Cardiac muscle cell (in vitro differentiated cells and primary cell): ENCODE results near the gene PLA2G4B. TPM values are rescaled to one million over a fixed set of nuclear protein-coding genes. Genes with fewer than 3 reads are reported as not detected.

Experiments
- DNase-seq, 2 donors: peaks; one replicate each; pipeline versions ENCODE4 v3.0.0 to v3.0.0-alpha.2; 2010 to 2017; ENCODE audit warnings: low read depth in 1 of 2, low spot score in 1 of 2
- H3K27ac ChIP-seq: fragments of 200-600 bp; sonication (generic); 2 replicates; pipeline ENCODE4 v1.5.1; 2016
- H3K27me3 ChIP-seq: fragments of 200-600 bp; sonication (generic); 2 replicates; pipeline ENCODE4 v1.6.0; 2016; ENCODE audit warnings: control low read depth
- H3K36me3 ChIP-seq: fragments of 200-600 bp; sonication (generic); 2 replicates; pipeline ENCODE4 v1.5.1; 2016; ENCODE audit warnings: control low read depth
- H3K4me1 ChIP-seq: fragments of 200-600 bp; sonication (generic); 2 replicates; pipeline ENCODE4 v1.8.1; 2017; ENCODE audit warnings: low read depth, mild to moderate bottlenecking, mixed run types
- H3K4me3 ChIP-seq: fragments of 200-600 bp; sonication (generic); 2 replicates; pipeline ENCODE4 v1.5.1; 2016; ENCODE audit warnings: mild to moderate bottlenecking
- H3K9me3 ChIP-seq: fragments of 200-600 bp; sonication (generic); 2 replicates; pipeline ENCODE4 v1.5.1; 2017; ENCODE audit warnings: low read depth, mild to moderate bottlenecking, control low read depth
- CTCF ChIP-seq: IDR thresholded peaks from 2 replicates; pipeline ENCODE4 v1.5.1; 2012; ENCODE audit warnings: low read depth, mild to moderate bottlenecking, low read length
- polyA plus RNA-seq: library from polyadenylated mRNA; unstranded; fragments of >200 nt; fragmentation: Nextera tagmentation; extraction: Ambion mirVana; gene quantifications from 2 replicates; pipeline ENCODE4 v1.2.1, GENCODE V29; 2016
- total RNA-seq: library from RNA; depleted of rRNA; stranded (reverse); fragments of >200 nt; gene quantifications from 2 replicates; pipeline ENCODE4 v1.2.3, GENCODE V29; 2016

Gene PLA2G4B
- total and polyA plus RNA-seq, 2 experiments from 2014 or later = 20.1 to 29.1 TPM

- Histone ChIP-seq H3K4me3 (no peak overlapping the region), H3K36me3 (peaks cover 65% of the 10 kb centered on the region), H3K27ac (no peak overlapping the region), H3K4me1 (no peaks in the 10 kb centered on the region), H3K27me3 (no peaks in the 10 kb centered on the region), H3K9me3 (no peaks in the 10 kb centered on the region)
- DNase-seq = no peak
- no peak for TF ChIP-seq CTCF
Observed at GRCh38 chr15:41821831-41822230, 16.8 kb upstream of the PLA2G4B start.

- Histone ChIP-seq H3K27me3 (no peaks in the 10 kb centered on the region), H3K9me3 (no peaks in the 10 kb centered on the region), H3K27ac (no peak overlapping the region), H3K4me3 (no peak overlapping the region), H3K36me3 (peaks cover 58% of the 10 kb centered on the region), H3K4me1 (no peaks in the 10 kb centered on the region)
- TF ChIP-seq CTCF = no peak
- DNase-seq = no peak
Observed at GRCh38 chr15:41822471-41822870, 16.2 kb upstream of the PLA2G4B start.

DNA sequence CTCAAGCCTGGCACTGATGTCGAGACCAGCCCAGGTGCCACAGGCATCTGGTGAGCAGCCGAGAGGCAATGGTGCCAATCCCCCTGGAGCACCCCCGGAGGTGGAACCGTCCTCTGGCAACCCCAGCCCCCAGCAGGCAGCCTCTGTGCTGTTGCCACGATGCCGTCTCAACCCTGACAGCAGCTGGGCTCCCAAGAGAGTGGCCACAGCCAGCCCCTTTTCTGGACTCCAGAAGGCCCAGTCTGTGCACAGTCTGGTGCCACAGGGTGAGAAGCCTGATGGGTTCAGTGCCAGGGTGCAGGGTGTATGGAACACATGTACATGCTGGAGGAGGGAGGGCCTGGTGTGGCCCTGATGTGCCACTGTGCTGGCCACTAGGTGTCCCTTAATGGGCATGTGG, 15.7 kb upstream of the PLA2G4B start:
- Histone ChIP-seq H3K4me3 (no peak overlapping the region), H3K36me3 (peaks cover 53% of the 10 kb centered on the region), H3K4me1 (no peaks in the 10 kb centered on the region), H3K27ac (no peak overlapping the region), H3K27me3 (no peaks in the 10 kb centered on the region), H3K9me3 (no peaks in the 10 kb centered on the region)
- no peak for DNase-seq
- TF ChIP-seq CTCF = no peak

GRCh38 chr15:41823502-41823901, 15.1 kb upstream of the PLA2G4B start:
- Histone ChIP-seq H3K36me3 (peaks cover 48% of the 10 kb centered on the region), H3K27ac (no peak overlapping the region)
- no peak for TF ChIP-seq CTCF

GRCh38 chr15:41824062-41824745, 14.4 kb upstream of the PLA2G4B start:
- no peaks in the 10 kb centered on the region for H3K9me3 ChIP-seq
- H3K36me3 ChIP-seq = peaks cover 41% of the 10 kb centered on the region
- H3K4me1 ChIP-seq = no peaks in the 10 kb centered on the region

More at GRCh38 chr15:41823502-41823901, 15.1 kb upstream of the PLA2G4B start:
- Histone ChIP-seq H3K4me1 (no peaks in the 10 kb centered on the region), H3K9me3 (no peaks in the 10 kb centered on the region), H3K4me3 (no peak overlapping the region), H3K27me3 (no peaks in the 10 kb centered on the region)
- no peak for DNase-seq

More at GRCh38 chr15:41824062-41824745, 14.4 kb upstream of the PLA2G4B start:
- Histone ChIP-seq H3K4me3 (no peak overlapping the region), H3K27ac (no peak overlapping the region), H3K27me3 (no peaks in the 10 kb centered on the region)
- no peak for TF ChIP-seq CTCF
- no peak for DNase-seq
